B cell (primary cell): ENCODE results near the gene NME3. TPM values are rescaled to one million over a fixed set of nuclear protein-coding genes. Genes with fewer than 3 reads are reported as not detected.

Experiments used
- ATAC-seq: fragments of 200-7000 bp; cut with Tn5 transposase; one replicate; pipeline ENCODE4 v1.10.0; 2021; ENCODE audit warnings: low read depth, mild to moderate bottlenecking, moderate number of reproducible peaks, moderate library complexity
- CTCF ChIA-PET: fragments of 350-600 bp; sonication (Branson Sonifier 250); formaldehyde crosslinking; loops from one replicate; lab custom pipeline; 2021; ENCODE audit warnings: antibody characterized with exemption, inconsistent platforms; lab: Charles Lee
- POLR2A ChIA-PET: fragments of 350-600 bp; sonication (Branson Sonifier 250); formaldehyde crosslinking; loops from one replicate; lab custom pipeline; 2021; ENCODE audit warnings: antibody characterized with exemption; lab: Charles Lee
- DNase-seq: peaks from one replicate; pipeline ENCODE4 v3.0.0; 2013
- H2AFZ ChIP-seq: 2 replicates; pipeline ENCODE4 v1.6.1; 2012; ENCODE audit warnings: mild to moderate bottlenecking, low read depth, low read length; ENCODE audit not compliant: insufficient read depth, poor library complexity, severe bottlenecking
- H3K27ac ChIP-seq, 2 donors: 1 replicate in 1 of 2; 2 replicates in 1 of 2; pipeline ENCODE4 v1.5.1; 2012 to 2013; ENCODE audit warnings: low read length in 2 of 2, mild to moderate bottlenecking in 2 of 2, moderate library complexity in 1 of 2
- H3K27me3 ChIP-seq, 4 experiments: fragments of 200-600 bp in 1 of 4; sonication (generic) in 1 of 4; replicated peaks in 1 of 4; 1 replicate in 2 of 4; 2 replicates in 2 of 4; pipeline versions ENCODE4 v1.6.1 to v1.7.0; 2013 to 2016; ENCODE audit warnings: low read length in 3 of 4, mild to moderate bottlenecking in 2 of 4, mixed read lengths in 1 of 4, moderate library complexity in 1 of 4; ENCODE audit not compliant: insufficient read depth in 4 of 4, control insufficient read depth in 3 of 4; ENCODE audit errors: control extremely low read depth in 1 of 4
- H3K36me3 ChIP-seq, 2 experiments: replicated peaks in 1 of 2; 1 replicate in 1 of 2; 2 replicates in 1 of 2; pipeline versions ENCODE4 v1.6.1 to v1.7.1; 2013; ENCODE audit warnings: low read length in 1 of 2; ENCODE audit not compliant: insufficient read depth in 2 of 2, control insufficient read depth in 1 of 2; ENCODE audit errors: control extremely low read depth in 1 of 2, extremely low read depth in 1 of 2
- H3K4me1 ChIP-seq, 2 donors: fragments of 200-600 bp in 1 of 2; sonication (generic) in 1 of 2; 1 replicate in 1 of 2; 2 replicates in 1 of 2; pipeline versions ENCODE4 v1.5.1 to v1.6.1; 2013 to 2017; ENCODE audit warnings: low read length in 2 of 2; ENCODE audit not compliant: control insufficient read depth in 2 of 2, insufficient read depth in 2 of 2
- H3K4me2 ChIP-seq: replicated peaks from 2 replicates; pipeline ENCODE3; 2012; ENCODE audit warnings: mild to moderate bottlenecking, low read depth, low read length; ENCODE audit not compliant: poor library complexity, severe bottlenecking
- H3K4me3 ChIP-seq, 5 experiments: fragments of 200-600 bp in 1 of 5; sonication (generic) in 1 of 5; 1 replicate in 3 of 5; 2 replicates in 2 of 5; pipeline versions ENCODE4 v1.5.1 to v1.7.0; 2011 to 2016; ENCODE audit warnings: low read length in 4 of 5, mild to moderate bottlenecking in 4 of 5, low read depth in 2 of 5, control low read depth in 1 of 5, moderate library complexity in 1 of 5; ENCODE audit not compliant: insufficient read depth in 1 of 5; ENCODE audit errors: control extremely low read depth in 1 of 5, extremely low read depth in 1 of 5
- H3K79me2 ChIP-seq: fragments of 200-600 bp; sonication (generic); one replicate; pipeline ENCODE4 v1.6.0; 2016; ENCODE audit warnings: low read length; ENCODE audit not compliant: control insufficient read depth, insufficient read depth
- H3K9ac ChIP-seq: fragments of 200-600 bp; sonication (generic); 2 replicates; pipeline ENCODE4 v1.6.1; 2017; ENCODE audit warnings: mild to moderate bottlenecking, low read length, moderate library complexity
- H3K9me3 ChIP-seq, 3 donors: one replicate each; pipeline versions ENCODE4 v1.6.1 to v1.7.1; 2013; ENCODE audit warnings: low read length in 2 of 3; ENCODE audit not compliant: control insufficient read depth in 2 of 3, insufficient read depth in 1 of 3; ENCODE audit errors: control extremely low read depth in 1 of 3
- H4K20me1 ChIP-seq: 2 replicates; pipeline ENCODE4 v1.6.0; 2012; ENCODE audit warnings: mild to moderate bottlenecking, low read length; ENCODE audit not compliant: insufficient read depth, control insufficient read depth, poor library complexity, severe bottlenecking
- H3K27ac Mint-ChIP-seq: one replicate; pipeline ENCODE4 v1.8.0; 2021; ENCODE audit warnings: mixed read lengths
- H3K27me3 Mint-ChIP-seq: one replicate; pipeline ENCODE4 v1.8.0; 2021; ENCODE audit warnings: mixed read lengths
- H3K4me1 Mint-ChIP-seq: one replicate; pipeline ENCODE4 v1.8.0; 2021; ENCODE audit warnings: mixed read lengths
- H3K4me3 Mint-ChIP-seq: one replicate; pipeline ENCODE4 v1.8.0; 2021; ENCODE audit warnings: mixed read lengths
- H3K9me3 Mint-ChIP-seq: one replicate; pipeline ENCODE4 v1.8.0; 2022; ENCODE audit warnings: mixed read lengths; ENCODE audit not compliant: insufficient read depth
- CTCF ChIP-seq: fragments of 200-600 bp; IDR thresholded peaks from one replicate; pipeline ENCODE4 v1.8.0; 2022; ENCODE audit warnings: antibody characterized with exemption, mild to moderate bottlenecking
- EZH2 ChIP-seq: IDR thresholded peaks from 2 replicates; pipeline ENCODE4 v1.6.1; 2012; ENCODE audit warnings: borderline replicate concordance, low read depth, mild to moderate bottlenecking, moderate library complexity, low read length; ENCODE audit not compliant: insufficient read depth, poor library complexity, severe bottlenecking
- WGBS: methylation state at CpG from one replicate; pipeline ENCODE4 v1.1.5; 2013; ENCODE audit warnings: missing lambda C conversion rate; ENCODE audit not compliant: insufficient coverage; 5-methylcytosine and 5-hydroxymethylcytosine counted together
- intact Hi-C: fragments of 100-400 bp; cut with micrococcal nuclease; formaldehyde crosslinking; loops from one replicate; pipeline ENCODE4 v1.10.0; 2022
- polyA plus RNA-seq: library from polyadenylated mRNA; depleted of rRNA; stranded (reverse); fragments of >200 nt; gene quantifications from 2 replicates; pipeline ENCODE4 v1.2.3, GENCODE V29; 2012
- total RNA-seq, 2 donors: library from RNA; stranded (reverse); fragments of 120-200 nt in 1 of 2; gene quantifications; 1 replicate in 1 of 2; 2 replicates in 1 of 2; pipeline versions ENCODE4 v1.2.3 to v1.2.4, GENCODE V29; 2013 to 2022

Gene NME3
- total and polyA plus RNA-seq, 2 donors (not counting 1 experiment from before 2014, with no cell fraction given), result 63.2 to 150 TPM

- Histone ChIP-seq H3K27ac (no peak overlapping the region), H3K4me2 (no peak overlapping the region), H3K27me3 (no peaks in the 10 kb centered on the region), H3K9ac (no peak overlapping the region), H2AFZ (no peak overlapping the region), H3K4me1 (peaks cover 21 to 37% of the 10 kb centered on the region in 2 donors), H4K20me1 (peaks cover 73% of the 10 kb centered on the region), H3K9me3 (no peaks in the 10 kb centered on the region), H3K36me3 (peaks cover 0 to 29% of the 10 kb centered on the region in 2 experiments), H3K79me2 (peaks cover 53% of the 10 kb centered on the region), H3K4me3 (no peak overlapping the region)
- ChIA-PET POLR2A (no interaction called here), CTCF (no interaction called here)
- Mint-ChIP-seq H3K4me1 (peaks cover 26% of the 10 kb centered on the region), H3K27ac (no peak overlapping the region), H3K27me3 (no peaks in the 10 kb centered on the region), H3K4me3 (no peak overlapping the region), H3K9me3 (no peaks in the 10 kb centered on the region)
- ATAC-seq (no peak), DNase-seq (no peak)
- 82% methylated on average over 36 of the region's 36 CpGs for WGBS
- no peak for TF ChIP-seq CTCF
- no peak for TF ChIP-seq EZH2
- intact Hi-C loops, result no loop called here
These were observed 6.2 kb upstream of the NME3 start for GRCh38 chr16:1777375-1778199.

GRCh38 chr16:1776991-1777374 lies 5.6 kb upstream of the NME3 start:
- no peak for ATAC-seq
- DNase-seq, result no peak
- intact Hi-C loops, result no loop called here
- peaks cover 55% of the 10 kb centered on the region for H3K79me2 ChIP-seq
- POLR2A ChIA-PET, result no interaction called here
- WGBS, result 97% methylated on average over 22 of the region's 22 CpGs
- H3K36me3 ChIP-seq, result peaks cover 0 to 29% of the 10 kb centered on the region in 2 experiments
- no peak overlapping the region for H3K9ac ChIP-seq
- CTCF ChIA-PET, result interaction anchor here (0.6 kb wide), 1 partner anchor 76 kb away, joined by 3 read pairs; no protein-coding TSS in a partner anchor
- H3K4me1 ChIP-seq, result peaks cover 24 to 42% of the 10 kb centered on the region in 2 donors
- Mint-ChIP-seq H3K4me1 (peaks cover 30% of the 10 kb centered on the region), H3K27ac (peak overlapping the region; percentile 32), H3K4me3 (no peak overlapping the region), H3K9me3 (no peaks in the 10 kb centered on the region), H3K27me3 (no peaks in the 10 kb centered on the region)
- H4K20me1 ChIP-seq, result peaks cover 79% of the 10 kb centered on the region
- H3K4me3 ChIP-seq, result no peak overlapping the region
- H3K4me2 ChIP-seq, result no peak overlapping the region
- no peak overlapping the region for H2AFZ ChIP-seq
- H3K27ac ChIP-seq, result no peak overlapping the region
- TF ChIP-seq CTCF (no peak), EZH2 (no peak)
- no peaks in the 10 kb centered on the region for H3K27me3 ChIP-seq
- H3K9me3 ChIP-seq, result no peaks in the 10 kb centered on the region
